Neuronal stem cell (in vitro differentiated cells): ENCODE measurements around the gene VOPP1.

Experiments
- DNase-seq: peaks from one replicate; pipeline ENCODE4 v3.0.0-alpha.2; 2013; ENCODE audit warnings: low spot score
- H2AFZ ChIP-seq: one replicate; pipeline ENCODE4 v1.6.1; 2013; ENCODE audit warnings: mild to moderate bottlenecking, low read length, inconsistent platforms
- H2AK5ac ChIP-seq: 2 replicates; pipeline ENCODE4 v1.6.1; 2013; ENCODE audit warnings: low read depth, mild to moderate bottlenecking, inconsistent platforms, low read length, moderate library complexity, mixed read lengths
- H2BK120ac ChIP-seq: 2 replicates; pipeline ENCODE4 v1.6.1; 2013; ENCODE audit warnings: low read depth, mild to moderate bottlenecking, inconsistent platforms, low read length, moderate library complexity, mixed read lengths
- H2BK12ac ChIP-seq: one replicate; pipeline ENCODE4 v1.6.1; 2013; ENCODE audit warnings: low read length, inconsistent platforms
- H2BK15ac ChIP-seq: 2 replicates; pipeline ENCODE4 v1.6.1; 2013; ENCODE audit warnings: mild to moderate bottlenecking, low read length, inconsistent platforms, mixed read lengths
- H2BK5ac ChIP-seq: one replicate; pipeline ENCODE4 v1.6.1; 2013; ENCODE audit warnings: inconsistent platforms, mild to moderate bottlenecking, low read length, moderate library complexity
- H3K14ac ChIP-seq: one replicate; pipeline ENCODE4 v1.6.1; 2013; ENCODE audit warnings: low read length, inconsistent platforms
- H3K18ac ChIP-seq: 2 replicates; pipeline ENCODE4 v1.6.1; 2013; ENCODE audit warnings: low read length, inconsistent platforms
- H3K23ac ChIP-seq: 2 replicates; pipeline ENCODE4 v1.6.1; 2013; ENCODE audit warnings: low read depth, mild to moderate bottlenecking, mixed read lengths, low read length, inconsistent platforms; ENCODE audit not compliant: poor library complexity
- H3K27ac ChIP-seq: replicated peaks from 3 replicates; pipeline ENCODE4 v1.5.1; 2013; ENCODE audit warnings: low read length, inconsistent platforms
- H3K27me3 ChIP-seq, 3 experiments: 2 replicates each; pipeline ENCODE4 v1.6.1; 2013; ENCODE audit warnings: low read length in 3 of 3, mild to moderate bottlenecking in 2 of 3, inconsistent platforms in 1 of 3, low read depth in 1 of 3, mixed read lengths in 1 of 3, moderate library complexity in 1 of 3; ENCODE audit not compliant: control insufficient read depth in 3 of 3, insufficient read depth in 3 of 3
- H3K36me3 ChIP-seq, 2 donors: replicated peaks in 1 of 2; 2 replicates each; pipeline ENCODE4 v1.6.1; 2013; ENCODE audit warnings: low read length in 2 of 2; ENCODE audit not compliant: control insufficient read depth in 2 of 2, insufficient read depth in 2 of 2
- H3K4ac ChIP-seq: 2 replicates; pipeline ENCODE4 v1.6.1; 2013; ENCODE audit warnings: inconsistent platforms, mild to moderate bottlenecking, low read length, moderate library complexity
- H3K4me1 ChIP-seq, 2 donors: 1 replicate in 1 of 2; 2 replicates in 1 of 2; pipeline ENCODE4 v1.6.1; 2013; ENCODE audit warnings: low read length in 2 of 2, low read depth in 1 of 2; ENCODE audit not compliant: control insufficient read depth in 2 of 2, insufficient read depth in 1 of 2
- H3K4me2 ChIP-seq: one replicate; pipeline ENCODE4 v1.6.1; 2013; ENCODE audit warnings: mild to moderate bottlenecking, low read length, inconsistent platforms; ENCODE audit not compliant: insufficient read depth, poor library complexity, severe bottlenecking
- H3K4me3 ChIP-seq, 2 donors: 2 replicates each; pipeline ENCODE4 v1.5.1; 2013; ENCODE audit warnings: low read length in 2 of 2, mild to moderate bottlenecking in 2 of 2, inconsistent platforms in 1 of 2, moderate library complexity in 1 of 2
- H3K79me1 ChIP-seq: one replicate; pipeline ENCODE4 v1.6.1; 2013; ENCODE audit warnings: low read depth, mild to moderate bottlenecking, inconsistent platforms, low read length, moderate library complexity
- H3K9ac ChIP-seq: one replicate; pipeline ENCODE4 v1.6.1; 2013; ENCODE audit warnings: mild to moderate bottlenecking, low read depth, low read length, inconsistent platforms; ENCODE audit not compliant: poor library complexity
- H3K9me3 ChIP-seq, 2 donors: replicated peaks in 1 of 2; 2 replicates each; pipeline versions ENCODE3 to v1.6.1; 2013; ENCODE audit warnings: low read length in 2 of 2, mild to moderate bottlenecking in 2 of 2, inconsistent platforms in 1 of 2, low read depth in 1 of 2, mixed read lengths in 1 of 2, moderate library complexity in 1 of 2; ENCODE audit not compliant: control insufficient read depth in 2 of 2, insufficient read depth in 1 of 2
- H4K8ac ChIP-seq: one replicate; pipeline ENCODE4 v1.6.1; 2013; ENCODE audit warnings: low read depth, mild to moderate bottlenecking, inconsistent platforms, low read length, moderate library complexity
- H4K91ac ChIP-seq: one replicate; pipeline ENCODE4 v1.6.1; 2013; ENCODE audit warnings: low read length, low read depth, mild to moderate bottlenecking, inconsistent platforms; ENCODE audit not compliant: poor library complexity
- WGBS, 2 donors: extraction: QIAGEN DNeasy Blood & Tissue Kit; methylation state at CpG; one replicate each; pipeline ENCODE4 v1.1.7; 2013; ENCODE audit warnings: missing lambda C conversion rate in 2 of 2, mixed read lengths in 1 of 2; ENCODE audit not compliant: insufficient read length in 2 of 2, insufficient replicate concordance in 1 of 2; ENCODE audit errors: extremely low coverage in 2 of 2; 5-methylcytosine and 5-hydroxymethylcytosine counted together

The VOPP1 gene

GRCh38 chr7:55491346-55491745, 81.0 kb downstream of the VOPP1 start:
- no peak overlapping the region for H3K18ac ChIP-seq
- no peak overlapping the region for H3K23ac ChIP-seq
- H3K4ac ChIP-seq = no peak overlapping the region
- no peak overlapping the region for H2BK15ac ChIP-seq
- H3K14ac ChIP-seq = no peak overlapping the region
- no peak overlapping the region for H2AK5ac ChIP-seq
- H3K9ac ChIP-seq = no peak overlapping the region
- H3K9me3 ChIP-seq = no peaks in the 10 kb centered on the region
- H4K91ac ChIP-seq = no peak overlapping the region
- H3K4me1 ChIP-seq = peaks cover 2 to 6% of the 10 kb centered on the region in 2 donors
- no peak for DNase-seq
- no peak overlapping the region for H2BK12ac ChIP-seq
- H3K27ac ChIP-seq = no peak overlapping the region
- H2BK5ac ChIP-seq = no peak overlapping the region
- H3K4me2 ChIP-seq = no peak overlapping the region
- no peak overlapping the region for H2BK120ac ChIP-seq
- H3K79me1 ChIP-seq = no peaks in the 10 kb centered on the region
- no CpG with 5 or more reads among the region's 5 CpGs for WGBS, 2 donors
- H3K27me3 ChIP-seq = no peaks in the 10 kb centered on the region
- H3K36me3 ChIP-seq = peaks cover 10 to 81% of the 10 kb centered on the region in 2 donors
- H3K4me3 ChIP-seq = no peak overlapping the region
- no peak overlapping the region for H4K8ac ChIP-seq
- H2AFZ ChIP-seq = no peak overlapping the region

- no peak overlapping the region for H3K27ac ChIP-seq
- DNase-seq = no peak
- no peak overlapping the region for H3K18ac ChIP-seq
- peak overlapping the region; percentile 17 for H3K9ac ChIP-seq
- H3K4ac ChIP-seq = no peak overlapping the region
- no peak overlapping the region for H3K23ac ChIP-seq
- no peak overlapping the region for H2BK15ac ChIP-seq
- no peak overlapping the region for H2AFZ ChIP-seq
- H2AK5ac ChIP-seq = no peak overlapping the region
- H3K4me2 ChIP-seq = no peak overlapping the region
- no peak overlapping the region for H2BK120ac ChIP-seq
- no peak overlapping the region for H4K8ac ChIP-seq
- H3K4me1 ChIP-seq = peaks cover 4 to 7% of the 10 kb centered on the region in 2 donors
- H3K79me1 ChIP-seq = no peaks in the 10 kb centered on the region
- H3K4me3 ChIP-seq = no peak overlapping the region
- no peaks in the 10 kb centered on the region for H3K27me3 ChIP-seq
- no peaks in the 10 kb centered on the region for H3K9me3 ChIP-seq
- H3K36me3 ChIP-seq = peaks cover 10 to 80% of the 10 kb centered on the region in 2 donors
- no CpG with 5 or more reads among the region's 5 CpGs for WGBS, 2 donors
- no peak overlapping the region for H2BK5ac ChIP-seq
- H2BK12ac ChIP-seq = no peak overlapping the region
- no peak overlapping the region for H4K91ac ChIP-seq
- no peak overlapping the region for H3K14ac ChIP-seq
Measured at GRCh38 chr7:55490099-55490498, 82.2 kb downstream of the VOPP1 start.

GRCh38 chr7:55489552-55489951, 82.8 kb downstream of the VOPP1 start:
- Histone ChIP-seq H3K14ac (no peak overlapping the region), H3K9me3 (no peaks in the 10 kb centered on the region), H2BK5ac (no peak overlapping the region), H3K27me3 (no peaks in the 10 kb centered on the region), H3K36me3 (peaks cover 10 to 76% of the 10 kb centered on the region in 2 donors), H3K27ac (no peak overlapping the region), H2AK5ac (no peak overlapping the region), H2BK120ac (no peak overlapping the region), H3K9ac (no peak overlapping the region), H4K91ac (no peak overlapping the region), H2BK15ac (no peak overlapping the region), H3K4ac (no peak overlapping the region), H2BK12ac (no peak overlapping the region), H4K8ac (no peak overlapping the region), H3K23ac (no peak overlapping the region), H3K4me2 (no peak overlapping the region), H3K4me3 (no peak overlapping the region), H3K18ac (peak overlapping the region; percentile 16), H3K4me1 (peaks cover 5 to 7% of the 10 kb centered on the region in 2 donors), H2AFZ (no peak overlapping the region), H3K79me1 (no peaks in the 10 kb centered on the region)
- no peak for DNase-seq
- no CpG with 5 or more reads among the region's 6 CpGs for WGBS, 2 donors

GRCh38 chr7:55488804-55489340, 83.4 kb downstream of the VOPP1 start:
- no peak overlapping the region for H3K4ac ChIP-seq
- no peak for DNase-seq
- H4K8ac ChIP-seq = no peak overlapping the region
- H3K9me3 ChIP-seq = no peaks in the 10 kb centered on the region
- H2BK5ac ChIP-seq = no peak overlapping the region
- no peak overlapping the region for H3K4me3 ChIP-seq
- no peak overlapping the region for H3K14ac ChIP-seq
- H3K9ac ChIP-seq = no peak overlapping the region
- no peak overlapping the region for H3K18ac ChIP-seq
- H2BK120ac ChIP-seq = no peak overlapping the region
- no peak overlapping the region for H3K27ac ChIP-seq
- H3K4me2 ChIP-seq = no peak overlapping the region
- no peak overlapping the region for H3K23ac ChIP-seq
- H2BK12ac ChIP-seq = no peak overlapping the region
- no peak overlapping the region for H2BK15ac ChIP-seq
- WGBS, 2 donors = no CpG with 5 or more reads among the region's 6 CpGs
- H3K79me1 ChIP-seq = no peaks in the 10 kb centered on the region
- no peak overlapping the region for H2AFZ ChIP-seq
- no peak overlapping the region for H2AK5ac ChIP-seq
- no peaks in the 10 kb centered on the region for H3K27me3 ChIP-seq
- peaks cover 5 to 7% of the 10 kb centered on the region in 2 donors for H3K4me1 ChIP-seq
- H4K91ac ChIP-seq = no peak overlapping the region
- H3K36me3 ChIP-seq = peaks cover 10 to 82% of the 10 kb centered on the region in 2 donors
